Fibroblast of villous mesenchyme (primary cell): Measurements from ENCODE around the gene RHEB. TPM values are rescaled to one million over a fixed set of nuclear protein-coding genes. Genes with fewer than 3 reads are reported as not detected.

Experiments
- DNase-seq: peaks from one replicate; pipeline ENCODE4 v3.0.0-alpha.2; 2010; ENCODE audit warnings: low read depth
- H3K4me3 ChIP-seq: 2 replicates; pipeline ENCODE4 v1.5.1; 2011; ENCODE audit warnings: low read depth, mild to moderate bottlenecking, low read length
- CTCF ChIP-seq: IDR thresholded peaks from 2 replicates; pipeline ENCODE4 v1.5.1; 2012; ENCODE audit warnings: low read depth, mild to moderate bottlenecking, low read length; ENCODE audit not compliant: insufficient read depth
- total RNA-seq: library from RNA; depleted of rRNA; stranded (reverse); fragments of >200 nt; gene quantifications from 2 replicates; pipeline ENCODE4 v1.2.3, GENCODE V29; 2012

RHEB gene
- total RNA-seq, 1 donor: 79.5 TPM

GRCh38 chr7:151511946-151512345, 7.7 kb downstream of the RHEB start:
- H3K4me3 ChIP-seq: no peak overlapping the region
- TF ChIP-seq CTCF: no peak
- DNase-seq: peak; percentile 62

- DNase-seq: no peak
- TF ChIP-seq CTCF: no peak
- H3K4me3 ChIP-seq: no peak overlapping the region
Measured at GRCh38 chr7:151511270-151511669, 8.4 kb downstream of the RHEB start.

GRCh38 chr7:151509670-151510333, 9.9 kb downstream of the RHEB start:
- DNase-seq: peak; percentile 20
- no peak for TF ChIP-seq CTCF

GRCh38 chr7:151508991-151509390, 10.7 kb downstream of the RHEB start:
- DNase-seq: no peak
- TF ChIP-seq CTCF: no peak

More at GRCh38 chr7:151509670-151510333, 9.9 kb downstream of the RHEB start:
- H3K4me3 ChIP-seq: no peak overlapping the region

GRCh38 chr7:151507806-151508205, 11.9 kb downstream of the RHEB start:
- no peak for TF ChIP-seq CTCF
- no peak for DNase-seq
- no peak overlapping the region for H3K4me3 ChIP-seq

More at GRCh38 chr7:151508991-151509390, 10.7 kb downstream of the RHEB start:
- no peak overlapping the region for H3K4me3 ChIP-seq

- no peak overlapping the region for H3K4me3 ChIP-seq
- no peak for DNase-seq
- TF ChIP-seq CTCF: no peak
Measured at GRCh38 chr7:151506901-151507382, 12.8 kb downstream of the RHEB start.
